CD4-positive, alpha-beta T cell (primary cell): ENCODE measurements around the gene DEPP1. TPM values are rescaled to one million over a fixed set of nuclear protein-coding genes. Genes with fewer than 3 reads are reported as not detected.

ENCODE experiments used
- ATAC-seq: fragments of 200-7000 bp; cut with Tn5 transposase; one replicate; pipeline ENCODE4 v1.10.0; 2022; ENCODE audit warnings: mild to moderate bottlenecking; ENCODE audit not compliant: poor library complexity
- CTCF ChIA-PET: fragments of 350-600 bp; sonication (Branson Sonifier 250); formaldehyde crosslinking; loops from one replicate; lab custom pipeline; 2021; ENCODE audit warnings: antibody characterized with exemption, inconsistent platforms; lab: Charles Lee
- POLR2A ChIA-PET: fragments of 350-600 bp; sonication (Branson Sonifier 250); formaldehyde crosslinking; loops from one replicate; lab custom pipeline; 2021; ENCODE audit warnings: antibody characterized with exemption, inconsistent platforms; lab: Charles Lee
- DNase-seq, 14 experiments: peaks; one replicate each; pipeline ENCODE4 v3.0.0-alpha.2; 2013 to 2020; ENCODE audit warnings: mixed read lengths in 2 of 14
- H3K27ac ChIP-seq, 2 donors: one replicate each; pipeline versions ENCODE4 v1.5.1 to v1.7.0; 2013; ENCODE audit warnings: low read length in 2 of 2, low read depth in 1 of 2, mild to moderate bottlenecking in 1 of 2
- H3K27me3 ChIP-seq, 2 experiments: 1 replicate in 1 of 2; 2 replicates in 1 of 2; pipeline versions ENCODE4 v1.6.1 to v1.7.0; 2013; ENCODE audit warnings: low read length in 2 of 2, control low read depth in 1 of 2, mild to moderate bottlenecking in 1 of 2, moderate library complexity in 1 of 2; ENCODE audit not compliant: insufficient read depth in 2 of 2, control insufficient read depth in 1 of 2
- H3K36me3 ChIP-seq: one replicate; pipeline ENCODE4 v1.6.1; 2013; ENCODE audit warnings: low read length, control low read depth; ENCODE audit not compliant: insufficient read depth
- H3K4me1 ChIP-seq: one replicate; pipeline ENCODE4 v1.6.1; 2013; ENCODE audit warnings: low read length, control low read depth; ENCODE audit not compliant: insufficient read depth
- H3K4me3 ChIP-seq: one replicate; pipeline ENCODE4 v1.5.1; 2013; ENCODE audit warnings: mild to moderate bottlenecking, low read length, moderate library complexity
- H3K9me3 ChIP-seq, 2 experiments: 1 replicate in 1 of 2; 2 replicates in 1 of 2; pipeline versions ENCODE4 v1.6.1 to v1.7.0; 2013; ENCODE audit warnings: low read length in 2 of 2, mild to moderate bottlenecking in 2 of 2, control low read depth in 1 of 2, moderate library complexity in 1 of 2; ENCODE audit not compliant: control insufficient read depth in 1 of 2, insufficient read depth in 1 of 2
- H3K27ac Mint-ChIP-seq: one replicate; pipeline ENCODE4 v1.8.0; 2020; ENCODE audit warnings: mixed read lengths
- H3K27me3 Mint-ChIP-seq: one replicate; pipeline ENCODE4 v1.8.0; 2021; ENCODE audit warnings: mixed read lengths
- H3K36me3 Mint-ChIP-seq: one replicate; pipeline ENCODE4 v1.8.0; 2021; ENCODE audit warnings: low read depth, mixed read lengths
- H3K4me1 Mint-ChIP-seq: one replicate; pipeline ENCODE4 v1.8.0; 2021; ENCODE audit warnings: low read depth, mixed read lengths
- H3K4me3 Mint-ChIP-seq: one replicate; pipeline ENCODE4 v1.8.0; 2020; ENCODE audit warnings: mild to moderate bottlenecking, mixed read lengths
- H3K9me3 Mint-ChIP-seq: one replicate; pipeline ENCODE4 v1.8.0; 2020; ENCODE audit warnings: mixed read lengths
- intact Hi-C, 2 experiments: fragments of 100-400 bp; cut with DNase I in 1 of 2; cut with micrococcal nuclease in 1 of 2; formaldehyde crosslinking; loops; one replicate each; pipeline versions ENCODE4 v1.15.1 to v1.9.0; 2023 to 2025; cut with DNase I, micrococcal nuclease
- total RNA-seq, 174 experiments: library from RNA in 2 of 174; stranded (reverse) in 2 of 174; gene quantifications; one replicate each; pipeline ENCODE4 v1.2.3 and lab custom pipeline; 2021 to 2026
- TF ChIP-seq, protein P1 (sequence below): fragments of 200-600 bp; IDR thresholded peaks from one replicate; pipeline ENCODE4 v1.8.0; 2022; ENCODE audit warnings: antibody characterized with exemption, mild to moderate bottlenecking

Gene DEPP1
- total RNA-seq, 2 experiments from 2014 or later, result not detected

DNA sequence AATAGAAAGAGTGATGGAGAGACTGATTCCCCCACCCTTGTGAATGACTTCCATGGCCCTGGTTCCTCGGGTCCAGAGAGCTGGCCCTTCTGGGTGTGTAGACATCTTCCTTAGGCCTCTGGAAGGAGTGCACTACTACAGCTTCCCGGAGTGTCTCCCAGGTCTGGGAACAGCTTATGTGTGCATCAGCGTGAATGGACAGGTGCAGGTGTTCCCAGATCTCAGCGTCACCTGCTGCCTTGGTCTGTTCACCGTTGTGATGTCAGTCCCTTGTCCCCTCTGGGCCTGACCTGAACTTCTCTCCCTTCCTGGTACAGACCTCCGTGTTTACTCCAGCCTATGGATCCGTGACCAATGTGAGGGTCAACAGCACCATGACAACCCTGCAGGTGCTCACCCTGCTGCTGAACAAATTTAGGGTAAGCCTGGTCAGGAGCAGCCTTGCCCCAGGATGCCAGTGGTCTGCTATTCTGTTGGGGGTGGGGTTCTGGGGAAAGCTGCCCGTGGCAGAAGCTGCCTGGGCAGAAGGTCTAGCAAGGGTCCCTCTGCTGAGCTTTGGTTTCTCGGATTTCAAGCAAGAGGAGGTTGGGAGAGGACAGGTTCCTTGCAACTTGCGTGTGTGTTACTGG is 10.5 kb upstream of the DEPP1 start:
- Mint-ChIP-seq H3K4me3 (no peak overlapping the region), H3K27me3 (no peaks in the 10 kb centered on the region), H3K36me3 (no peaks in the 10 kb centered on the region), H3K4me1 (no peaks in the 10 kb centered on the region), H3K27ac (no peak overlapping the region), H3K9me3 (no peaks in the 10 kb centered on the region)
- Histone ChIP-seq H3K27me3 (no peaks in the 10 kb centered on the region), H3K4me3 (no peak overlapping the region), H3K27ac (no peak overlapping the region), H3K36me3 (no peaks in the 10 kb centered on the region), H3K9me3 (no peaks in the 10 kb centered on the region), H3K4me1 (no peaks in the 10 kb centered on the region)
- ChIA-PET POLR2A (no interaction called here), CTCF (no interaction called here)
- intact Hi-C loops, result no loop called here
- DNase-seq (no peak), ATAC-seq (no peak)
- TF ChIP-seq, protein P1, sequence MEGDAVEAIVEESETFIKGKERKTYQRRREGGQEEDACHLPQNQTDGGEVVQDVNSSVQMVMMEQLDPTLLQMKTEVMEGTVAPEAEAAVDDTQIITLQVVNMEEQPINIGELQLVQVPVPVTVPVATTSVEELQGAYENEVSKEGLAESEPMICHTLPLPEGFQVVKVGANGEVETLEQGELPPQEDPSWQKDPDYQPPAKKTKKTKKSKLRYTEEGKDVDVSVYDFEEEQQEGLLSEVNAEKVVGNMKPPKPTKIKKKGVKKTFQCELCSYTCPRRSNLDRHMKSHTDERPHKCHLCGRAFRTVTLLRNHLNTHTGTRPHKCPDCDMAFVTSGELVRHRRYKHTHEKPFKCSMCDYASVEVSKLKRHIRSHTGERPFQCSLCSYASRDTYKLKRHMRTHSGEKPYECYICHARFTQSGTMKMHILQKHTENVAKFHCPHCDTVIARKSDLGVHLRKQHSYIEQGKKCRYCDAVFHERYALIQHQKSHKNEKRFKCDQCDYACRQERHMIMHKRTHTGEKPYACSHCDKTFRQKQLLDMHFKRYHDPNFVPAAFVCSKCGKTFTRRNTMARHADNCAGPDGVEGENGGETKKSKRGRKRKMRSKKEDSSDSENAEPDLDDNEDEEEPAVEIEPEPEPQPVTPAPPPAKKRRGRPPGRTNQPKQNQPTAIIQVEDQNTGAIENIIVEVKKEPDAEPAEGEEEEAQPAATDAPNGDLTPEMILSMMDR, result no peak

DNA sequence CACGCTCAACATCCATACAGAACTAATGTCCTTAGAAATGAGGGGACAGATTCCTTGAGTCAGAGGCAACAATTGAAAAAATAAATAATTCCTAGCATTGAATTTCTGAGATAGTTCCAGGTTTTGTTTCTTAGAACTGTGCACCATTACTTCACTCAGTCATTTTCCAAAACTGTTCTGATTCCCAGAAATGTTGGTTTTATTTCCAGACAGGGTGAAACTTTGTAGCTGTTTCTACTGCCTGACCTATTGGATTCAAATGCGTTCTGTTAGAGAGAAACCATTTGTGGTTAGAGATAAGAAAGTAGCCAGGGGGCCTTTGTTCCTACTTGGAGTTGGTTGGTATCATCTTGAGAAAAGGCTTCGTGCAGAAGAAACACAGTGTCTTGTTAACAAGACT is 8.1 kb upstream of the DEPP1 start:
- Histone ChIP-seq H3K4me1 (no peaks in the 10 kb centered on the region), H3K36me3 (no peaks in the 10 kb centered on the region), H3K9me3 (no peaks in the 10 kb centered on the region), H3K27ac (no peak overlapping the region), H3K27me3 (no peaks in the 10 kb centered on the region), H3K4me3 (no peak overlapping the region)
- H3K27ac Mint-ChIP-seq, result no peak overlapping the region
- CTCF ChIA-PET, result no interaction called here
- H3K9me3 Mint-ChIP-seq, result no peaks in the 10 kb centered on the region
- DNase-seq (no peak), ATAC-seq (no peak)
- intact Hi-C loops, result no loop called here
- POLR2A ChIA-PET, result no interaction called here
- TF ChIP-seq, protein P1, result no peak
- no peaks in the 10 kb centered on the region for H3K4me1 Mint-ChIP-seq
- H3K4me3 Mint-ChIP-seq, result no peak overlapping the region
- no peaks in the 10 kb centered on the region for H3K27me3 Mint-ChIP-seq
- no peaks in the 10 kb centered on the region for H3K36me3 Mint-ChIP-seq

DNA sequence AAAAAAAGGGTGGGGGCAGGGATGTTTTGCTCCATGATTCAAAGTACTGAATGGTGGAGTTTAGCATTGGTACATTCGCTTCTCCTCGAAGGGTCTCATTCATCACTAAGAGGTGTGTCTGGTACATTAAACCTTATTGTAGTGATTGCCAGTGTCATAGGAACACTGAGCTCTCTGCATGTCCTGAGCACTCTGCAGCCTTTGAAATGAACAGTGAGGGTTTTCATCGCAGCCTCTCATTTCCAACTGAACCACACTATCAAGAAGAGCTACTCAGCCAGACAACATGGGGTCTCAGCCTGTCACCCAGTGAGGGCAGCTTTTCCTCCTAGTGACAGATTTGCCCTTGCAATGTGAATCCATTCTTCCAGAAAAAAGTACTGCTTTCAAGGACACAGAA is 7.6 kb upstream of the DEPP1 start:
- H3K27ac ChIP-seq, result no peak overlapping the region
- H3K4me1 ChIP-seq, result no peaks in the 10 kb centered on the region
- intact Hi-C loops, result no loop called here
- ChIA-PET CTCF (no interaction called here), POLR2A (no interaction called here)
- no peak overlapping the region for H3K4me3 ChIP-seq
- H3K4me3 Mint-ChIP-seq, result no peak overlapping the region
- H3K9me3 ChIP-seq, result no peaks in the 10 kb centered on the region
- H3K36me3 Mint-ChIP-seq, result no peaks in the 10 kb centered on the region
- TF ChIP-seq, protein P1, result no peak
- ATAC-seq, result no peak
- H3K9me3 Mint-ChIP-seq, result no peaks in the 10 kb centered on the region
- no peak overlapping the region for H3K27ac Mint-ChIP-seq
- H3K27me3 Mint-ChIP-seq, result no peaks in the 10 kb centered on the region
- H3K27me3 ChIP-seq, result no peaks in the 10 kb centered on the region
- H3K36me3 ChIP-seq, result no peaks in the 10 kb centered on the region
- no peaks in the 10 kb centered on the region for H3K4me1 Mint-ChIP-seq
- no peak for DNase-seq
